ENCODE results near the gene CLCNKA. TPM values are rescaled to one million over a fixed set of nuclear protein-coding genes. Genes with fewer than 3 reads are reported as not detected.
"Not testable (repeated sequence)": the region's sequence is repeated elsewhere in the genome, so short reads cannot be mapped to it uniquely, and the experiment has no call there.

The CLCNKA gene
- total RNA-seq, 1 experiment from 2014 or later = 0.10 TPM

- no peak overlapping the region for H3K4me3 ChIP-seq (ENCODE audit: insufficient read depth, low read depth, low read length)
- peaks cover 4% of the 10 kb centered on the region; the same call in 1 of the 2 replicates for H3K27me3 ChIP-seq (ENCODE audit: control insufficient read depth, insufficient read depth, low read length)
- H3K36me3 ChIP-seq (replicated peaks; ENCODE audit: control insufficient read depth, insufficient read depth, low read length) = no peaks in the 10 kb centered on the region
Observed at GRCh38 chr1:16018749-16019643, 2.8 kb upstream of the CLCNKA start.

GRCh38 chr1:16019644-16020277, 2.1 kb upstream of the CLCNKA start:
- Histone ChIP-seq H3K27me3 (ENCODE audit: control insufficient read depth, insufficient read depth, low read length) (peaks cover 4% of the 10 kb centered on the region; the same call in 1 of the 2 replicates), H3K4me3 (ENCODE audit: insufficient read depth, low read depth, low read length) (no peak overlapping the region), H3K36me3 (replicated peaks; ENCODE audit: control insufficient read depth, insufficient read depth, low read length) (no peaks in the 10 kb centered on the region)
- peak; percentile 61 for DNase-seq

More at GRCh38 chr1:16018749-16019643, 2.8 kb upstream of the CLCNKA start:
- DNase-seq = peak; percentile 48

DNA sequence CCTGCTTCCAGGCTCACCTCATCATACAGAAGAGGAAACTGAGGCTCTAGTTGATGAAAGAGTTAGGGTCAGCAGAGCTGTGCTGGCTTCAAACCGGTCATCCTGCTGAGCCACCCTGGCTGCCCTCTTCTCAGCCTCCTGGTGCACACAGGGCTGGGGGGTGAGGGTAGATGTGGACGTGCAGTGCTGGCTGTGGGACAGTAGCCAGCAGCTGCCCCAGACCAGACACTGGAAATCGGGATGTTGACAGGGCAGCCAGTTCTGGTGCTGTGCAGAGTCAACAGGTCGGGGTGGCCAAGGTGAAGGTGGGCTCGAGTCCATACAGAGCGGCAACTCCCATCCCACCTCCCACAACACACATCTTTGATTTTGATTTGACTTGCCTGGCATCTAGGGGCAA, 1.5 kb upstream of the CLCNKA start:
- no peak overlapping the region for H3K4me3 ChIP-seq (ENCODE audit: insufficient read depth, low read depth, low read length)

DNA sequence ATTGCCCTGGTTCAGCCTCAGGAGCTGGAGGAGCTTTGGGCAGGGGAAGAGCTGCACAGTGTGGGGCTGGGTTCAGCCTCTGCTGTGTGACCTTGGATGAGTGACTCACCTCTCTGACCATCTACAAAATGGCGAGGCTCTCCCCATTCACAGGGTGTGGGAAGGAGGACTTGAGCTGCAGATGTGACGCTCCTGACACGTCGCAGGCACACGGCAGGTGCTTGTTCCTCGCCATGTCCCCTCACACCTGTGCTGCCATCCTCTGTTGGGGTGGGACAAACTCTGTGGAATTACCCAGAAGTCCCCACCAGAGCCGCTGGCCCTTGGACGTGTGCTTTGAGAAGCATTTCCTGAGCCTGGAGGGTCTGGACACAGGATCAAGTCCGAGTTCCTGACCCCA, 958 bp upstream of the CLCNKA start:
- DNase-seq; H3K36me3 ChIP-seq (replicated peaks; ENCODE audit: control insufficient read depth, insufficient read depth, low read length); H3K4me3 ChIP-seq (ENCODE audit: insufficient read depth, low read depth, low read length); H3K27me3 ChIP-seq (ENCODE audit: control insufficient read depth, insufficient read depth, low read length): not testable (repeated sequence)

More for the DNA sequence above, 1.5 kb upstream of the CLCNKA start:
- peaks cover 4% of the 10 kb centered on the region; the same call in 1 of the 2 replicates for H3K27me3 ChIP-seq (ENCODE audit: control insufficient read depth, insufficient read depth, low read length)
- no peaks in the 10 kb centered on the region for H3K36me3 ChIP-seq (replicated peaks; ENCODE audit: control insufficient read depth, insufficient read depth, low read length)
- DNase-seq = no peak

- Histone ChIP-seq H3K36me3 (replicated peaks; ENCODE audit: control insufficient read depth, insufficient read depth, low read length) (no peaks in the 10 kb centered on the region), H3K27me3 (ENCODE audit: control insufficient read depth, insufficient read depth, low read length) (peaks cover 4% of the 10 kb centered on the region; the same call in 1 of the 2 replicates), H3K4me3 (ENCODE audit: insufficient read depth, low read depth, low read length) (no peak overlapping the region)
- DNase-seq = no peak
Observed at GRCh38 chr1:16022393-16022792, 557 bp downstream of the CLCNKA start.

DNA sequence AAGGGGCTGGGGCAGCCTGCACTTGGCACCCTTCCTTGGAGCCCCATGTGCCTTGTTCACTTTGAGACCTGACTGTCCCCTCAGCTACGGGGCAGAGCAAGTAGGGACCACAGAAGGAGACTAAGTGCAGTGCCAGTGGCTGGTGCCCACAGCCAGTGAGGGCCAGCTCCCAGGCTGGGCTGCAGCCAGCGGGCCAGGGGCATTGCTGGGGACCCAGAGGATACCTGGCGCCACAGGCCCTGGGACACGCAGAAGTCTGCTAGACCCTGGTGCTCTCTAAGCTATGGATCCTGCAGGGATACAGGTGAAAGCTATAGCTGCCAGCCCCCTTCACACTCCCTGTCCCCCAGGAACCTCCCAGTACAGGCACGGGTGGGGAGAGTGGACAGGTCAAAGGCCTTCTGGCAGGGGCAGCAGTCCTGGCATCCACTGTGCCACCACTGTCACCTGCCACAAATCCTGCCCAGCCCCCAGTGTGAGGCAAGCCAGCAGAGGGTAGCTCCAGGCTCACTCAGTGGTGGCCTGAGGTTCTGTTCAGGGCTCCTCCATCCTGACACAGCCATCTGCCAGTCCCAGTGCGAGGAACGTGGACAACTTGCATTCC, 1.3 kb downstream of the CLCNKA start:
- Histone ChIP-seq H3K36me3 (replicated peaks; ENCODE audit: control insufficient read depth, insufficient read depth, low read length) (no peaks in the 10 kb centered on the region), H3K27me3 (ENCODE audit: control insufficient read depth, insufficient read depth, low read length) (peaks cover 4% of the 10 kb centered on the region; the same call in 1 of the 2 replicates), H3K4me3 (ENCODE audit: insufficient read depth, low read depth, low read length) (no peak overlapping the region)
- DNase-seq = no peak

- DNase-seq = peak; percentile 84
- not testable (repeated sequence) for H3K36me3 ChIP-seq (replicated peaks; ENCODE audit: control insufficient read depth, insufficient read depth, low read length); H3K27me3 ChIP-seq (ENCODE audit: control insufficient read depth, insufficient read depth, low read length)
- peak overlapping the region; percentile 28 for H3K4me3 ChIP-seq (ENCODE audit: insufficient read depth, low read depth, low read length)
Observed at GRCh38 chr1:16026302-16026701, 4.5 kb downstream of the CLCNKA start.

GRCh38 chr1:16026723-16027484, 5.1 kb downstream of the CLCNKA start:
- H3K4me3 ChIP-seq (ENCODE audit: insufficient read depth, low read depth, low read length) = peak overlapping the region; percentile 36
- H3K36me3 ChIP-seq (replicated peaks; ENCODE audit: control insufficient read depth, insufficient read depth, low read length) = no peaks in the 10 kb centered on the region
- DNase-seq = peak; percentile 98
- H3K27me3 ChIP-seq (ENCODE audit: control insufficient read depth, insufficient read depth, low read length) = peaks cover 4% of the 10 kb centered on the region; the same call in 1 of the 2 replicates

DNA sequence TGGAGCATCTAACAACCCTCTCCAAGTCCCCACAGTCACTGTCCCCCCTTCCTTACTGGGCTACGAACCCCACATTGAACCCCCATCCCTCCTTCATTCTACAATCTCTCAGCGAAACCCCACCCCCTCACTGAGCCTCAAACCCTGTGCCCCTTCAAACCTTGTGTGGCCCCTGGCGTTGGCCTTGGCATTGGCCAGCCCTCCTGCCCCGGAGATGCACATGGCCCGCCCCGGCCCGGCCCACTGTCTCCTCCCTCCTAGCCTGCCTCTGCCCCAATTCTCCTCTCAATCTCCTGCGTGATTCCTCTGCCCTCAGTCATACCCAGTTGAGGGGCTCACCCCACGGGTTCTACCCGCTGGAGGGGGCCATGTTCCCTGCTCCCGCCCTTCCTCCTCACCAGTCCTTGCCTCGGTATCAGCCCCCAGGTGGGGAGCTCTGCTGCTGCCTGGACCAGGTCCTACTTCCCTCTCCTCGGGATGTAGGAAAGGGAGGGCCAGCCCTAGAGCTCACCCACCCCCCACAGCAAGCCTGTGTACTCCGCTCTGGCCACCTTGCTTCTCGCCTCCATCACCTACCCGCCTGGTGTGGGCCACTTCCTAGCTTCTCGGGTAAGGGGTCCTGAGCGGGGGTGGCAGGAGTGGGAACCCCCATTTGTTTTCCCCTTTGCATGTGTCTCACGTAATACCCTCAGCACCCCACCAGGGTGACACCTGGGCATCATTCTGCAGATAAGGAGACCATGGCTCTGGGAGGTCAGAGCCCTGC, 6.6 kb downstream of the CLCNKA start:
- Histone ChIP-seq H3K4me3 (ENCODE audit: insufficient read depth, low read depth, low read length) (no peak overlapping the region), H3K36me3 (replicated peaks; ENCODE audit: control insufficient read depth, insufficient read depth, low read length) (no peaks in the 10 kb centered on the region), H3K27me3 (ENCODE audit: control insufficient read depth, insufficient read depth, low read length) (peaks cover under 1% of the 10 kb centered on the region; the same call in 1 of the 2 replicates)
- DNase-seq = peak; percentile 66

DNA sequence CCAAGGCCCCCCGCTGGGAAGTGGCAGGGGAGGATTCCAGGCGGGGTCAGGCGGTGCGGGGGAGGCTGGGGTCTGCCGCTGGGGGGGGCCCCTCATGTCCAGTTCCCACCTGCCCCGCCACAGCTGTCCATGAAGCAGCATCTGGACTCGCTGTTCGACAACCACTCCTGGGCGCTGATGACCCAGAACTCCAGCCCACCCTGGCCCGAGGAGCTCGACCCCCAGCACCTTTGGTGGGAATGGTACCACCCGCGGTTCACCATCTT, 7.1 kb downstream of the CLCNKA start:
- not testable (repeated sequence) for H3K4me3 ChIP-seq (ENCODE audit: insufficient read depth, low read depth, low read length); DNase-seq; H3K27me3 ChIP-seq (ENCODE audit: control insufficient read depth, insufficient read depth, low read length); H3K36me3 ChIP-seq (replicated peaks; ENCODE audit: control insufficient read depth, insufficient read depth, low read length)

DNA sequence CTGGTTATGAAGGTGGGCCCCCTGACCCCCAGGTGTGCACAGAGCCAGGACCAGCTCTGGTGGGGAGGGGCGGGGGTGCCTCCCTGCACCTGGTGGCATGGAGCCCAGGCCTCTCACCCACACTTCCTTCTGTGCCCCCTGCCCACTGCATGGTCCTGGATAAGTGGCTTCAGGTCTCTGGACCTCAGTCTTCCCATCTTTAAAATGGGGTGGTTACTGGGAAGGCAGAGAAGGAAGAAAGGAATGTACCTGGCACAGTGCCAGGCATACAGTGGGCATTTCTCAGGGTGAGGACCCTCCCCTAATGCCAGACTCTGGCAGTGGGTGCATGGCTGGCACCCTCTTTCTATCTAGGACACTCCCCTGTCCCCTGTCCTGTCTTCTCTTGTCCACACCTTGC, 7.5 kb downstream of the CLCNKA start:
- no peaks in the 10 kb centered on the region; the same call in 1 of the 2 replicates for H3K27me3 ChIP-seq (ENCODE audit: control insufficient read depth, insufficient read depth, low read length)

GRCh38 chr1:16031551-16031950, 9.7 kb downstream of the CLCNKA start:
- no peaks in the 10 kb centered on the region for H3K27me3 ChIP-seq (ENCODE audit: control insufficient read depth, insufficient read depth, low read length)
- no peaks in the 10 kb centered on the region for H3K36me3 ChIP-seq (replicated peaks; ENCODE audit: control insufficient read depth, insufficient read depth, low read length)
- no peak overlapping the region for H3K4me3 ChIP-seq (ENCODE audit: insufficient read depth, low read depth, low read length)
- no peak for DNase-seq

More for the DNA sequence above, 7.5 kb downstream of the CLCNKA start:
- Histone ChIP-seq H3K36me3 (replicated peaks; ENCODE audit: control insufficient read depth, insufficient read depth, low read length) (no peaks in the 10 kb centered on the region), H3K4me3 (ENCODE audit: insufficient read depth, low read depth, low read length) (no peak overlapping the region)
- no peak for DNase-seq

DNA sequence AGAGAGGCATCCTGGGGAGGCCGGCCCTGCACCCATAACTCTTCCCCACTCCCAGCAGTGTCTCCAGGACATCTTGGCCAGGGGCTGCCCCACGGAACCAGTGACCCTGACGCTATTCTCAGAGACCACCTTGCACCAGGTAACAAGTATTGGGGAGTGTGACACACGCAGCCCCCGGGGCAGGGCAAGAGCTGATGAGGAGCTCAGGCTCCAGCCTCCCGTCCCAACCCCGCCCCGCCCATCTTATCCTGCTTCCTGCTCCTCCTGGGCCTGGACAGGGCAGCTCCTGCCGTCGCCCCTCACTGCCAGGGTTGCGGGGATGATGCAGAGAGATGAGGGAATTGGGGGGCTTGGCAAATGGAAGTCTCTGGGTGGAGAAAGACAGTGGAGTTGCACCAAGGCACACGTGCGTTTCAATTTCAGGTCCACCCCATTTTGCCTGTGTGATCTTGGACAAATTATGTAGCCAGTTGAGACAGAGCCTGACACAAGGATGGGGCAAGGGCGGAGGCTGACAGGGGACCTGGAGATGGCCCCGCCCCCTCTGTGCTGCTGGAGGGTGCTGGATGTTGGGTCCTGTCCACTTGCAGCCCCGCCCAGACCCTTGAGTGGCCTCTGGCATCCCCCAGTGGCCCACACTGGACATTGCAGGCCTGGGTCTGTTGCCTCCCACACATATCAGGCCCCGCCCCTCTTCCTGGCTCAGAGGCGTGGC, 10.7 kb downstream of the CLCNKA start:
- H3K27me3 ChIP-seq (ENCODE audit: control insufficient read depth, insufficient read depth, low read length) = no peaks in the 10 kb centered on the region
- H3K36me3 ChIP-seq (replicated peaks; ENCODE audit: control insufficient read depth, insufficient read depth, low read length) = no peaks in the 10 kb centered on the region
- H3K4me3 ChIP-seq (ENCODE audit: insufficient read depth, low read depth, low read length) = no peak overlapping the region
- DNase-seq = peak; percentile 99

Data from H7 (cell line).